ENCODE results near the gene ARPP19. TPM values are rescaled to one million over a fixed set of nuclear protein-coding genes. Genes with fewer than 3 reads are reported as not detected.
"Not testable (repeated sequence)": the region's sequence is repeated elsewhere in the genome, so short reads cannot be mapped to it uniquely, and the experiment has no call there.

Gene ARPP19
- total RNA-seq, 1 experiment from 2014 or later: 172 TPM

DNA sequence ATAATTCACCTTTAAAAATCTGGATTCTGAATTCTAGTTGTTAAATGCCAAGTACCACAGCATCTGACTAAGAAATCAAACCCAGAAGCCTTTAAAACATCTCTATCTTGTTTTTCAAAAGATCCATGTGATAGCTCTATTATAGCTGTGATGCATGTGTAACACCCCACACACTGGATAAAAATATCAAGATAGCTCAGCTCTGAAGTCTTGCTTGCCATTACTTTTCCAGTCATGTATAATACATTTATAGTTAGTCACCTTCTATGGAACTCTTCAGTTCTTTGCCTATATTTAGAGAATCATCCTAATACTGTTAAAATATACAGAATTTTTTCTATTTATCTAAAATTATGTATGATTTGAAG lies 11.6 kb downstream of the ARPP19 start:
- CTCF ChIA-PET: no interaction called here

DNA sequence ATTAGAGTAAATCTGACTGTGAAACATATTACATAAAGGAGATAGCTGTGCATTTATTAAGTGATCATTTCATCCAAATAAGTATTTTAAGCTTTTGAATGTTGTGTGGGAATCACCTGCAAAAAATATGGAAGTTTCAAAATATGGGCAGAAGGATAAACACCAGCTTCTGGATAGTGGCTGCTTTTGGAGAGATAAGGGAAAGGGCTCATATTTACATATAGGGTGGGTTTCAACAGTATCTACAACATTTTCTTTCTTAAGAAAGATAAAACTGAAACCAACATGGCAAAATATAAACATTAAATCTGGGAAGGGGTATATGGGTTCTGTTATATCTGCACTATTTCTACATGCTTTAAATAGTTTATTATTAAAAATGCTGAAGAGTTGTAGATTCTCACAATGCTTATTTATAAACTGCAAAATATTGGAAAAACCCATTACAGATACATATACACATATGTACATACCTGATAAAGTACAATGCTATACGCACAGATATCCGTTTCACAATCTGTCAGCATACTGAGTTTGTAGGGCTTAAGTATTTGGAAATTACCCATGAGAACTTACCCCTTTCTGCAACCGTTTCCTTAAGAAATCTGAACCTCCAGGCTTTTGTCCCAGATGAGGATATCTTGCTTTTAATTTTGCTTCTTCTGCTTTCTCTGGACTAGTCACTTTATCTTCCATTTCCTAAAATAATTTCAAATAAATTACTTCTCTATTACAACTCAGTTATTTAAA lies 12.1 kb downstream of the ARPP19 start:
- CTCF ChIA-PET: interaction anchor here (1.3 kb wide), 1 partner anchor 10 kb away, joined by 4 read pairs; no protein-coding TSS in a partner anchor
- TF ChIP-seq, protein P1, sequence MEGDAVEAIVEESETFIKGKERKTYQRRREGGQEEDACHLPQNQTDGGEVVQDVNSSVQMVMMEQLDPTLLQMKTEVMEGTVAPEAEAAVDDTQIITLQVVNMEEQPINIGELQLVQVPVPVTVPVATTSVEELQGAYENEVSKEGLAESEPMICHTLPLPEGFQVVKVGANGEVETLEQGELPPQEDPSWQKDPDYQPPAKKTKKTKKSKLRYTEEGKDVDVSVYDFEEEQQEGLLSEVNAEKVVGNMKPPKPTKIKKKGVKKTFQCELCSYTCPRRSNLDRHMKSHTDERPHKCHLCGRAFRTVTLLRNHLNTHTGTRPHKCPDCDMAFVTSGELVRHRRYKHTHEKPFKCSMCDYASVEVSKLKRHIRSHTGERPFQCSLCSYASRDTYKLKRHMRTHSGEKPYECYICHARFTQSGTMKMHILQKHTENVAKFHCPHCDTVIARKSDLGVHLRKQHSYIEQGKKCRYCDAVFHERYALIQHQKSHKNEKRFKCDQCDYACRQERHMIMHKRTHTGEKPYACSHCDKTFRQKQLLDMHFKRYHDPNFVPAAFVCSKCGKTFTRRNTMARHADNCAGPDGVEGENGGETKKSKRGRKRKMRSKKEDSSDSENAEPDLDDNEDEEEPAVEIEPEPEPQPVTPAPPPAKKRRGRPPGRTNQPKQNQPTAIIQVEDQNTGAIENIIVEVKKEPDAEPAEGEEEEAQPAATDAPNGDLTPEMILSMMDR (IDR thresholded peaks at IDR 0.05; ENCODE audit: unreplicated experiment): no peak
- intact Hi-C loops (cut with micrococcal nuclease): no loop called here
- H3K36me3 Mint-ChIP-seq (ENCODE audit: insufficient read depth, unreplicated experiment): peaks cover 48% of the 10 kb centered on the region
- peak overlapping the region; percentile 88 for H3K27ac Mint-ChIP-seq (ENCODE audit: low read depth, unreplicated experiment)
- no peak overlapping the region for H3K4me3 Mint-ChIP-seq (ENCODE audit: unreplicated experiment)
- no peaks in the 10 kb centered on the region for H3K9me3 Mint-ChIP-seq (ENCODE audit: unreplicated experiment)
- no peak for DNase-seq (ENCODE audit: unreplicated experiment)
- H3K27me3 Mint-ChIP-seq (ENCODE audit: insufficient read depth, unreplicated experiment): no peaks in the 10 kb centered on the region
- BruUV-seq (replicated peaks): no TSS peak
- H3K4me1 Mint-ChIP-seq (ENCODE audit: insufficient read depth, unreplicated experiment): peaks cover 36% of the 10 kb centered on the region
- POLR2A ChIA-PET: interaction anchor here (0.6 to 2.7 kb wide), 8 partner anchors 9 to 295 kb away, joined by 3 to 11 read pairs (median 3); partner anchors contain the start of genes ATOSA and MYO5A

More for the DNA sequence above, 11.6 kb downstream of the ARPP19 start:
- Mint-ChIP-seq H3K36me3 (ENCODE audit: insufficient read depth, unreplicated experiment) (peaks cover 43% of the 10 kb centered on the region), H3K27me3 (ENCODE audit: insufficient read depth, unreplicated experiment) (no peaks in the 10 kb centered on the region), H3K9me3 (ENCODE audit: unreplicated experiment) (no peaks in the 10 kb centered on the region), H3K4me3 (ENCODE audit: unreplicated experiment) (no peak overlapping the region), H3K27ac (ENCODE audit: low read depth, unreplicated experiment) (peak overlapping the region; percentile 88), H3K4me1 (ENCODE audit: insufficient read depth, unreplicated experiment) (peaks cover 36% of the 10 kb centered on the region)
- DNase-seq (ENCODE audit: unreplicated experiment): no peak
- no TSS peak for BruUV-seq (replicated peaks)
- intact Hi-C loops (cut with micrococcal nuclease): no loop called here
- POLR2A ChIA-PET: interaction anchor here (1.5 to 2.7 kb wide), 3 partner anchors 29 to 122 kb away, joined by 3 to 11 read pairs (median 9); partner anchors contain the start of genes ATOSA and MYO5A
- TF ChIP-seq, protein P1 (IDR thresholded peaks at IDR 0.05; ENCODE audit: unreplicated experiment): no peak

DNA sequence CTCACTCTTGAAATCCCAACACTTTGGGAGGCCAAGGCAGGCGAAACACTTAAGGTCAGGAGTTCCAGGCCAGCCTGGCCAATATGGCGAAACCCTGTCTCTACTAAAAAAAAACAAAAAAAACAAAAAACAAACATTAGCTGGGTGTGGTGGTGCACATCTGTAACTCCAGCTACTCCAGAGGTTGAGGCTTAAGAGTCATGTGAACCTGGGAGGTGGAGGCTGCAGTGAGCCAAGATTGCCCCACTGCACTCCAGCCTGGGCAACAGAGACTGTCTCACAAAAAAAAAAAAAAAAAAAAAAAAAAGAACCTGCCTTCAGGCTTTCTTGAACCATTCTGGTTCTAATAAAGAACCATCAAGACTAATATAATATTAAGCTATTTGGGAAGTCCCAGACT lies 16.5 kb downstream of the ARPP19 start:
- POLR2A ChIA-PET: interaction anchor here (0.7 to 1.3 kb wide), 2 partner anchors 8 to 14 kb away, joined by 3 to 5 read pairs; no protein-coding TSS in a partner anchor
- H3K27me3 Mint-ChIP-seq (ENCODE audit: insufficient read depth, unreplicated experiment): no peaks in the 10 kb centered on the region
- TF ChIP-seq, protein P1 (IDR thresholded peaks at IDR 0.05; ENCODE audit: unreplicated experiment): no peak
- no TSS peak for BruUV-seq (replicated peaks)
- no peak overlapping the region for H3K27ac Mint-ChIP-seq (ENCODE audit: low read depth, unreplicated experiment)
- no peaks in the 10 kb centered on the region for H3K9me3 Mint-ChIP-seq (ENCODE audit: unreplicated experiment)
- CTCF ChIA-PET: interaction anchor here (0.6 to 0.7 kb wide), 2 partner anchors 8 to 60 kb away, joined by 3 to 4 read pairs; no protein-coding TSS in a partner anchor
- H3K4me3 Mint-ChIP-seq (ENCODE audit: unreplicated experiment): no peak overlapping the region
- H3K36me3 Mint-ChIP-seq (ENCODE audit: insufficient read depth, unreplicated experiment): peaks cover 74% of the 10 kb centered on the region
- DNase-seq (ENCODE audit: unreplicated experiment): no peak
- peaks cover 12% of the 10 kb centered on the region for H3K4me1 Mint-ChIP-seq (ENCODE audit: insufficient read depth, unreplicated experiment)
- intact Hi-C loops (cut with micrococcal nuclease): no loop called here

DNA sequence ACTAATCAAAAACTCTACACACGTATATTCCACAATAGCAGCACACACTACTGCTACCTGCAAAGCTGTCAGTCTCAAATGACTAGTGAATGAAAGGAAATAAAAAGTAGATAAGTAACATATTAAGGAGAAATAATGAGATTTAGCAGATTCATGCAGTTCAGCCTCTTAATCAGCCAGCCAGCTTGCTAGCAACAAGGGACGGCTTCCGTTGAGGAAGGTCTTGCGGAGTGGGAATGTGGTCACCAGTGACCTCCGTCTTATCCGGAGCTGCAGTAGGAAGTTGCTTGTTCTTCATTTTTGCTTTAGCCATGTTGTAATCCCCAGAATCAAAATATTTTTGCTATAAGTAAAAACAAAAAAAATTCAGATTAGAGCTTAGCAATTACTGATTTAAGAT lies 17.1 kb downstream of the ARPP19 start:
- H3K36me3 Mint-ChIP-seq (ENCODE audit: insufficient read depth, unreplicated experiment): peaks cover 79% of the 10 kb centered on the region
- no peak for DNase-seq (ENCODE audit: unreplicated experiment)
- CTCF ChIA-PET: no interaction called here
- peaks cover 12% of the 10 kb centered on the region for H3K4me1 Mint-ChIP-seq (ENCODE audit: insufficient read depth, unreplicated experiment)
- no peak overlapping the region for H3K4me3 Mint-ChIP-seq (ENCODE audit: unreplicated experiment)
- POLR2A ChIA-PET: interaction anchor here (0.7 to 1.8 kb wide), 4 partner anchors 8 to 43 kb away, joined by 3 to 6 read pairs (median 4); partner anchors contain the start of gene ARPP19
- no TSS peak for BruUV-seq (replicated peaks)
- intact Hi-C loops (cut with micrococcal nuclease): no loop called here
- no peaks in the 10 kb centered on the region for H3K9me3 Mint-ChIP-seq (ENCODE audit: unreplicated experiment)
- no peaks in the 10 kb centered on the region for H3K27me3 Mint-ChIP-seq (ENCODE audit: insufficient read depth, unreplicated experiment)
- TF ChIP-seq, protein P1 (IDR thresholded peaks at IDR 0.05; ENCODE audit: unreplicated experiment): no peak
- no peak overlapping the region for H3K27ac Mint-ChIP-seq (ENCODE audit: low read depth, unreplicated experiment)

DNA sequence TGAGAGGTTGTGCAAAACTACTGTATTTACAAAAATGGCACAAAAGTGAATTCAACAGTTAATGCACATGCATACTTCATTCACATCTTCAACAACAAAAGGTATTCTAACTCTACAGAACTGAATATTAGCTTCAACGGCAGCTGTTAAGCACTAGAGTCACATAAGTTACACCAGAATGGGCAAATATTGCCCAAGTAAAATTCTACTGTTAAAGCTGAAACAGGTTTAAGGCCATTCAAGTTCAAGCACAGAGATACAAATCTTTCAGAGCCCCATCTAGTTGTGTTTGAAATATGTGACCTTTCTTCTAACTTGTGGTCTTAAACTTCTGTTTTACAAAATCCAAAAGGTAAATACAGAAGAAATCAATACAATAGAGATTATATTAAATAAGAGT lies 17.6 kb downstream of the ARPP19 start:
- H3K4me1 Mint-ChIP-seq (ENCODE audit: insufficient read depth, unreplicated experiment); DNase-seq (ENCODE audit: unreplicated experiment); H3K9me3 Mint-ChIP-seq (ENCODE audit: unreplicated experiment); H3K27ac Mint-ChIP-seq (ENCODE audit: low read depth, unreplicated experiment); H3K4me3 Mint-ChIP-seq (ENCODE audit: unreplicated experiment); H3K27me3 Mint-ChIP-seq (ENCODE audit: insufficient read depth, unreplicated experiment); intact Hi-C loops (cut with micrococcal nuclease): not testable (repeated sequence)
- BruUV-seq (replicated peaks): TSS peak; percentile 1
- CTCF ChIA-PET: interaction anchor here (0.6 kb wide), 1 partner anchor 128 kb away, joined by 4 read pairs; the partner anchor contains the start of gene ATOSA
- POLR2A ChIA-PET: interaction anchor here (0.7 to 1.8 kb wide), 3 partner anchors 15 to 43 kb away, joined by 3 to 6 read pairs (median 5); partner anchors contain the start of gene ARPP19
- H3K36me3 Mint-ChIP-seq (ENCODE audit: insufficient read depth, unreplicated experiment): peaks cover 80% of the 10 kb centered on the region
